Measurements from ENCODE around the gene MIEF1. TPM values are rescaled to one million over a fixed set of nuclear protein-coding genes. Genes with fewer than 3 reads are reported as not detected.

MIEF1 gene
- polyA plus RNA-seq, 2 donors: 4.2 to 9.0 TPM

GRCh38 chr22:39476664-39477063 lies 25.4 kb upstream of the MIEF1 start:
- no peaks in the 10 kb centered on the region for H3K9me3 ChIP-seq (ENCODE audit: control insufficient read depth in 2 of 2, insufficient read depth in 1 of 2, low read depth in 1 of 2, low read length in 1 of 2)
- no peaks in the 10 kb centered on the region for H3K27me3 ChIP-seq (ENCODE audit: control insufficient read depth in 1 of 2, insufficient read depth in 2 of 2, low read length in 2 of 2)
- H3K36me3 ChIP-seq (ENCODE audit: control insufficient read depth in 2 of 2, insufficient read depth in 2 of 2, low read length in 1 of 2): no peaks in the 10 kb centered on the region
- H3K4me3 ChIP-seq (ENCODE audit: low read depth in 1 of 2, low read length in 2 of 2): no peak overlapping the region
- 82 to 89% methylated on average over 13 of the region's 13 CpGs for WGBS, 2 donors
- H3K4me1 ChIP-seq (ENCODE audit: control insufficient read depth in 2 of 2, insufficient read depth in 2 of 2, low read length in 1 of 2): peaks cover 5 to 19% of the 10 kb centered on the region in 2 donors
- no peak overlapping the region for H3K27ac ChIP-seq (ENCODE audit: low read depth in 2 of 2, low read length in 1 of 2)

- H3K4me1 ChIP-seq (ENCODE audit: control insufficient read depth in 2 of 2, insufficient read depth in 2 of 2, low read length in 1 of 2): peaks cover 0 to 11% of the 10 kb centered on the region in 2 donors
- no peaks in the 10 kb centered on the region for H3K9me3 ChIP-seq (ENCODE audit: control insufficient read depth in 2 of 2, insufficient read depth in 1 of 2, low read depth in 1 of 2, low read length in 1 of 2)
These were observed 24.5 kb upstream of the MIEF1 start for GRCh38 chr22:39477542-39477941.

GRCh38 chr22:39478441-39478850 lies 23.6 kb upstream of the MIEF1 start:
- 55 to 70% methylated on average over 9 of the region's 9 CpGs for WGBS, 2 donors
- Histone ChIP-seq H3K36me3 (ENCODE audit: control insufficient read depth in 2 of 2, insufficient read depth in 2 of 2, low read length in 1 of 2) (no peaks in the 10 kb centered on the region), H3K27me3 (ENCODE audit: control insufficient read depth in 1 of 2, insufficient read depth in 2 of 2, low read length in 2 of 2) (no peaks in the 10 kb centered on the region), H3K27ac (ENCODE audit: low read depth in 2 of 2, low read length in 1 of 2) (no peak overlapping the region), H3K4me3 (ENCODE audit: low read depth in 1 of 2, low read length in 2 of 2) (no peak overlapping the region), H3K4me1 (ENCODE audit: control insufficient read depth in 2 of 2, insufficient read depth in 2 of 2, low read length in 1 of 2) (peaks cover 0 to 5% of the 10 kb centered on the region in 2 donors), H3K9me3 (ENCODE audit: control insufficient read depth in 2 of 2, insufficient read depth in 1 of 2, low read depth in 1 of 2, low read length in 1 of 2) (no peaks in the 10 kb centered on the region)

More at GRCh38 chr22:39477542-39477941, 24.5 kb upstream of the MIEF1 start:
- Histone ChIP-seq H3K27ac (ENCODE audit: low read depth in 2 of 2, low read length in 1 of 2) (no peak overlapping the region), H3K27me3 (ENCODE audit: control insufficient read depth in 1 of 2, insufficient read depth in 2 of 2, low read length in 2 of 2) (no peaks in the 10 kb centered on the region), H3K36me3 (ENCODE audit: control insufficient read depth in 2 of 2, insufficient read depth in 2 of 2, low read length in 1 of 2) (no peaks in the 10 kb centered on the region), H3K4me3 (ENCODE audit: low read depth in 1 of 2, low read length in 2 of 2) (no peak overlapping the region)
- WGBS, 2 donors: 91 to 92% methylated on average over 9 of the region's 9 CpGs

GRCh38 chr22:39479254-39479653 lies 22.8 kb upstream of the MIEF1 start:
- H3K4me3 ChIP-seq (ENCODE audit: low read depth in 1 of 2, low read length in 2 of 2): no peak overlapping the region
- H3K27me3 ChIP-seq (ENCODE audit: control insufficient read depth in 1 of 2, insufficient read depth in 2 of 2, low read length in 2 of 2): no peaks in the 10 kb centered on the region
- H3K9me3 ChIP-seq (ENCODE audit: control insufficient read depth in 2 of 2, insufficient read depth in 1 of 2, low read depth in 1 of 2, low read length in 1 of 2): no peaks in the 10 kb centered on the region
- H3K36me3 ChIP-seq (ENCODE audit: control insufficient read depth in 2 of 2, insufficient read depth in 2 of 2, low read length in 1 of 2): no peaks in the 10 kb centered on the region
- WGBS, 2 donors: 68 to 76% methylated on average over 3 of the region's 3 CpGs
- no peak overlapping the region for H3K27ac ChIP-seq (ENCODE audit: low read depth in 2 of 2, low read length in 1 of 2)
- H3K4me1 ChIP-seq (ENCODE audit: control insufficient read depth in 2 of 2, insufficient read depth in 2 of 2, low read length in 1 of 2): peaks cover 0 to 5% of the 10 kb centered on the region in 2 donors

- 75 to 85% methylated on average over 1 of the region's 1 CpG for WGBS, 2 donors
- Histone ChIP-seq H3K4me1 (ENCODE audit: control insufficient read depth in 2 of 2, insufficient read depth in 2 of 2, low read length in 1 of 2) (peaks cover 0 to 5% of the 10 kb centered on the region in 2 donors), H3K36me3 (ENCODE audit: control insufficient read depth in 2 of 2, insufficient read depth in 2 of 2, low read length in 1 of 2) (no peaks in the 10 kb centered on the region), H3K9me3 (ENCODE audit: control insufficient read depth in 2 of 2, insufficient read depth in 1 of 2, low read depth in 1 of 2, low read length in 1 of 2) (no peaks in the 10 kb centered on the region), H3K4me3 (ENCODE audit: low read depth in 1 of 2, low read length in 2 of 2) (no peak overlapping the region), H3K27me3 (ENCODE audit: control insufficient read depth in 1 of 2, insufficient read depth in 2 of 2, low read length in 2 of 2) (no peaks in the 10 kb centered on the region), H3K27ac (ENCODE audit: low read depth in 2 of 2, low read length in 1 of 2) (no peak overlapping the region)
These were observed 21.5 kb upstream of the MIEF1 start for GRCh38 chr22:39480557-39480956.

- Histone ChIP-seq H3K27me3 (ENCODE audit: control insufficient read depth in 1 of 2, insufficient read depth in 2 of 2, low read length in 2 of 2) (no peaks in the 10 kb centered on the region), H3K4me1 (ENCODE audit: control insufficient read depth in 2 of 2, insufficient read depth in 2 of 2, low read length in 1 of 2) (peaks cover 0 to 5% of the 10 kb centered on the region in 2 donors), H3K9me3 (ENCODE audit: control insufficient read depth in 2 of 2, insufficient read depth in 1 of 2, low read depth in 1 of 2, low read length in 1 of 2) (no peaks in the 10 kb centered on the region), H3K4me3 (ENCODE audit: low read depth in 1 of 2, low read length in 2 of 2) (no peak overlapping the region), H3K36me3 (ENCODE audit: control insufficient read depth in 2 of 2, insufficient read depth in 2 of 2, low read length in 1 of 2) (no peaks in the 10 kb centered on the region), H3K27ac (ENCODE audit: low read depth in 2 of 2, low read length in 1 of 2) (no peak overlapping the region)
- WGBS, 2 donors: 91 to 93% methylated on average over 16 of the region's 16 CpGs
These were observed 21.0 kb upstream of the MIEF1 start for GRCh38 chr22:39481054-39481453.

GRCh38 chr22:39481595-39481994 lies 20.5 kb upstream of the MIEF1 start:
- Histone ChIP-seq H3K4me1 (ENCODE audit: control insufficient read depth in 2 of 2, insufficient read depth in 2 of 2, low read length in 1 of 2) (peaks cover 0 to 5% of the 10 kb centered on the region in 2 donors), H3K36me3 (ENCODE audit: control insufficient read depth in 2 of 2, insufficient read depth in 2 of 2, low read length in 1 of 2) (no peaks in the 10 kb centered on the region), H3K27me3 (ENCODE audit: control insufficient read depth in 1 of 2, insufficient read depth in 2 of 2, low read length in 2 of 2) (no peaks in the 10 kb centered on the region), H3K9me3 (ENCODE audit: control insufficient read depth in 2 of 2, insufficient read depth in 1 of 2, low read depth in 1 of 2, low read length in 1 of 2) (no peaks in the 10 kb centered on the region), H3K4me3 (ENCODE audit: low read depth in 1 of 2, low read length in 2 of 2) (no peak overlapping the region), H3K27ac (ENCODE audit: low read depth in 2 of 2, low read length in 1 of 2) (no peak overlapping the region)
- 91 to 93% methylated on average over 5 of the region's 5 CpGs for WGBS, 2 donors

- no peaks in the 10 kb centered on the region for H3K27me3 ChIP-seq (ENCODE audit: control insufficient read depth in 1 of 2, insufficient read depth in 2 of 2, low read length in 2 of 2)
- H3K4me3 ChIP-seq (ENCODE audit: low read depth in 1 of 2, low read length in 2 of 2): no peak overlapping the region
- peaks cover 0 to 5% of the 10 kb centered on the region in 2 donors for H3K4me1 ChIP-seq (ENCODE audit: control insufficient read depth in 2 of 2, insufficient read depth in 2 of 2, low read length in 1 of 2)
- WGBS, 2 donors: 45 to 62% methylated on average over 3 of the region's 3 CpGs
- H3K27ac ChIP-seq (ENCODE audit: low read depth in 2 of 2, low read length in 1 of 2): no peak overlapping the region
- H3K9me3 ChIP-seq (ENCODE audit: control insufficient read depth in 2 of 2, insufficient read depth in 1 of 2, low read depth in 1 of 2, low read length in 1 of 2): no peaks in the 10 kb centered on the region
- H3K36me3 ChIP-seq (ENCODE audit: control insufficient read depth in 2 of 2, insufficient read depth in 2 of 2, low read length in 1 of 2): no peaks in the 10 kb centered on the region
These were observed 19.3 kb upstream of the MIEF1 start for GRCh38 chr22:39482768-39483167.

GRCh38 chr22:39486951-39487825 lies 14.9 kb upstream of the MIEF1 start:
- H3K4me3 ChIP-seq (ENCODE audit: low read depth in 1 of 2, low read length in 2 of 2): no peak overlapping the region
- H3K36me3 ChIP-seq (ENCODE audit: control insufficient read depth in 2 of 2, insufficient read depth in 2 of 2, low read length in 1 of 2): no peaks in the 10 kb centered on the region

More at GRCh38 chr22:39486951-39487825, 14.9 kb upstream of the MIEF1 start:
- H3K9me3 ChIP-seq (ENCODE audit: control insufficient read depth in 2 of 2, insufficient read depth in 1 of 2, low read depth in 1 of 2, low read length in 1 of 2): no peaks in the 10 kb centered on the region
- H3K27ac ChIP-seq (ENCODE audit: low read depth in 2 of 2, low read length in 1 of 2): no peak overlapping the region
- WGBS, 2 donors: 81 to 85% methylated on average over 40 to 45 of the region's 45 CpGs
- H3K4me1 ChIP-seq (ENCODE audit: control insufficient read depth in 2 of 2, insufficient read depth in 2 of 2, low read length in 1 of 2): peaks cover 0 to 7% of the 10 kb centered on the region in 2 donors
- no peaks in the 10 kb centered on the region for H3K27me3 ChIP-seq (ENCODE audit: control insufficient read depth in 1 of 2, insufficient read depth in 2 of 2, low read length in 2 of 2)

Data from esophagus (tissue), 2 donors.